ENCODE data around the gene SDC1.
A peak's percentile ranks its signal among the peaks of the same experiment; 100 is the strongest.

The SDC1 gene

GRCh38 chr2:20185176-20186022, 39.5 kb downstream of the SDC1 start:
- no peak for DNase-seq (ENCODE audit: low read depth)
- Histone ChIP-seq H3K4me3 (ENCODE audit: low read length) (no peak overlapping the region), H3K4me1 (ENCODE audit: control insufficient read depth, insufficient read depth, low read length) (peaks cover 4% of the 10 kb centered on the region), H3K27me3 (replicated peaks; ENCODE audit: control insufficient read depth, insufficient read depth, low read length) (no peaks in the 10 kb centered on the region), H3K9ac (ENCODE audit: low read length) (no peak overlapping the region), H3K9me3 (ENCODE audit: control insufficient read depth, low read length) (no peaks in the 10 kb centered on the region), H3K36me3 (ENCODE audit: control insufficient read depth, insufficient read depth, low read length, severe bottlenecking) (no peaks in the 10 kb centered on the region)

DNA sequence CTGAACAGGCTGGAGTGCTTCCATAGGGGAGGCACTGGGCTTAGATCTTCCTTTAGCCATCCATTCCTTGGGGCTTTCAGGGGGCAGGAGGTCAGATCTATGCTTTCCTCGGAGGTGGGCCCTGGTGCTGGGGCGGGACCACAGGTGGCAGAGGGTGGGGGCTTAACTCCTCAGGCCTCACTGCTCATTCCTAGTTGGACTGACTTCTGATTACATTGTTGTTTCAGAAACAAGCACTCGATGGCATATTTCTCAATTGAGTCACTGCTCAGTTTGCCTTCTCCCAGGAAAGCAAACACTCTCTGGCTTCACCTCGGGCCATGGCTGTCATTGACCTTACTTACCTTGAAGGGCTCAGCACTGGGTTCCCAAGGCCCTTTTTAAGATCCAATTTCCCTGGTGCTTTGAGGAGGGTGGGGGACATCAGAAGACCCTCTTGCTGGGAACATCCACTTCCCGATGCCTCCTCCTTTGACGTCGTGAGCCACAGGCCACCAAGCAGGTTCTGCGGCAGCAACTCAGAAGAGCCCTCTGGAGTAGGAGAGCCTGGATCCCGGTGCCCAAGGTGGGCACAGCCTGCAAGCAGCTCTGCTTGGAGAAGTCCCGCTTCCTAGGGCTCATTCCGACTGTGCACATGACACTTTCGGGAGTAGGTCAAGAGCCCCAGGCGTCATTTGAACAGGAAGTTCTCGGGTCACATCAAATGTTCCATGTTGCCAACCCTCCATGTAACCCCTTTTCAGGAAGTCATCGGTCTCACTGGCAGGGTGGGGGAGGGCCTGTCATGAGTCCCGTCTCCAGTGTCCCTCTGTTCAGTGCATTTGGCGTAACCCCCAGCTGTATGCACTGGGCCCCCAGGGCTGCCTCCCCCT, 40.6 kb downstream of the SDC1 start:
- H3K4me3 ChIP-seq (ENCODE audit: low read length) = no peak overlapping the region
- H3K27me3 ChIP-seq (replicated peaks; ENCODE audit: control insufficient read depth, insufficient read depth, low read length) = no peaks in the 10 kb centered on the region
- H3K4me1 ChIP-seq (ENCODE audit: control insufficient read depth, insufficient read depth, low read length) = peaks cover 4% of the 10 kb centered on the region
- H3K9ac ChIP-seq (ENCODE audit: low read length) = no peak overlapping the region
- no peaks in the 10 kb centered on the region for H3K9me3 ChIP-seq (ENCODE audit: control insufficient read depth, low read length)
- H3K36me3 ChIP-seq (ENCODE audit: control insufficient read depth, insufficient read depth, low read length, severe bottlenecking) = no peaks in the 10 kb centered on the region
- DNase-seq (ENCODE audit: low read depth) = peak; percentile 69

DNA sequence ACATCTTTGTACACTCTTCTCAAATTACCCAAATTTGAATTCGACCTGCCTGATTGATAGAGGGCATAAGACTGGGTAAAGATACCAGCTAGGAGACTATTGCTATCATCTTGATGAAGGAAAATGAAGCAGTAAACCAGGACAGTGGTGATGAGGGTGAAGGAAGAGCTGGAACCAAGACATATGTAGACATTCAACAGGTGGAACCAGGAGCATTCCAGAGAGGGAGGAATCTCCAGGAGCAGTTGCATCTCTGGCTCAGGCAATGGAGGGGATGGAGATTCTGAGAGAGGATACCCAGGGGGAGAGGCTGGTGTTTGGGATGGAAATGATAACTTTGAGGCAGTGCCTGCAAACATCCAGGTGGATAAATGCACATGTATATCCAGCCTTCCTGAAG, 41.6 kb downstream of the SDC1 start:
- Histone ChIP-seq H3K9me3 (ENCODE audit: control insufficient read depth, low read length) (no peaks in the 10 kb centered on the region), H3K9ac (ENCODE audit: low read length) (no peak overlapping the region), H3K4me3 (ENCODE audit: low read length) (no peak overlapping the region), H3K27me3 (replicated peaks; ENCODE audit: control insufficient read depth, insufficient read depth, low read length) (no peaks in the 10 kb centered on the region), H3K4me1 (ENCODE audit: control insufficient read depth, insufficient read depth, low read length) (peaks cover 4% of the 10 kb centered on the region), H3K36me3 (ENCODE audit: control insufficient read depth, insufficient read depth, low read length, severe bottlenecking) (no peaks in the 10 kb centered on the region)
- no peak for DNase-seq (ENCODE audit: low read depth)

- H3K4me1 ChIP-seq (ENCODE audit: control insufficient read depth, insufficient read depth, low read length) = peaks cover 4% of the 10 kb centered on the region
- H3K27me3 ChIP-seq (replicated peaks; ENCODE audit: control insufficient read depth, insufficient read depth, low read length) = no peaks in the 10 kb centered on the region
- H3K9ac ChIP-seq (ENCODE audit: low read length) = no peak overlapping the region
- H3K36me3 ChIP-seq (ENCODE audit: control insufficient read depth, insufficient read depth, low read length, severe bottlenecking) = no peaks in the 10 kb centered on the region
- H3K9me3 ChIP-seq (ENCODE audit: control insufficient read depth, low read length) = no peaks in the 10 kb centered on the region
- no peak for DNase-seq (ENCODE audit: low read depth)
- H3K4me3 ChIP-seq (ENCODE audit: low read length) = no peak overlapping the region
These were observed 42.5 kb downstream of the SDC1 start for GRCh38 chr2:20182241-20182931.

DNA sequence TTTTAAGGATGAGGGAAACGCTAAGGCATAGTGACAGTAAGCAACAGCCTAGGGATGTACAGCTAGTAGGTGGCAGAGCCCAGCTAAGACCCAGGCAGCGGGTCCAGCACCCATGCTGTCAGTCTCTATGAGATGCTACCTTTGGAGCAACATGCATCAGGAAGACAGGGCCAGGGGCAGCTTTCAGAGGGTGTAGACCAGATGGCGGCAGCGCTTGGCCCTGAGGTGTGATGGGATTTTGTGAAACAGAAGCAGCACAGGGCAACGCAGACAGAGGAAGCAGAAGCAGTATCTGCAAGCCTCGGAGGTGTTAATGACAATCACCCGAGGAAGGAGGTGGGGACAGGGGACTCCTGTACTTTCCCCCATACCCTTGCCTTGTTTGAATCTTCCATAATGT, 43.2 kb downstream of the SDC1 start:
- no peaks in the 10 kb centered on the region for H3K27me3 ChIP-seq (replicated peaks; ENCODE audit: control insufficient read depth, insufficient read depth, low read length)
- DNase-seq (ENCODE audit: low read depth) = no peak
- H3K4me1 ChIP-seq (ENCODE audit: control insufficient read depth, insufficient read depth, low read length) = peaks cover 4% of the 10 kb centered on the region
- no peak overlapping the region for H3K9ac ChIP-seq (ENCODE audit: low read length)
- no peaks in the 10 kb centered on the region for H3K9me3 ChIP-seq (ENCODE audit: control insufficient read depth, low read length)
- no peaks in the 10 kb centered on the region for H3K36me3 ChIP-seq (ENCODE audit: control insufficient read depth, insufficient read depth, low read length, severe bottlenecking)
- no peak overlapping the region for H3K4me3 ChIP-seq (ENCODE audit: low read length)

- DNase-seq (ENCODE audit: low read depth) = no peak
- H3K27me3 ChIP-seq (replicated peaks; ENCODE audit: control insufficient read depth, insufficient read depth, low read length) = no peaks in the 10 kb centered on the region
These were observed 44.0 kb downstream of the SDC1 start for GRCh38 chr2:20180676-20181648.

DNA sequence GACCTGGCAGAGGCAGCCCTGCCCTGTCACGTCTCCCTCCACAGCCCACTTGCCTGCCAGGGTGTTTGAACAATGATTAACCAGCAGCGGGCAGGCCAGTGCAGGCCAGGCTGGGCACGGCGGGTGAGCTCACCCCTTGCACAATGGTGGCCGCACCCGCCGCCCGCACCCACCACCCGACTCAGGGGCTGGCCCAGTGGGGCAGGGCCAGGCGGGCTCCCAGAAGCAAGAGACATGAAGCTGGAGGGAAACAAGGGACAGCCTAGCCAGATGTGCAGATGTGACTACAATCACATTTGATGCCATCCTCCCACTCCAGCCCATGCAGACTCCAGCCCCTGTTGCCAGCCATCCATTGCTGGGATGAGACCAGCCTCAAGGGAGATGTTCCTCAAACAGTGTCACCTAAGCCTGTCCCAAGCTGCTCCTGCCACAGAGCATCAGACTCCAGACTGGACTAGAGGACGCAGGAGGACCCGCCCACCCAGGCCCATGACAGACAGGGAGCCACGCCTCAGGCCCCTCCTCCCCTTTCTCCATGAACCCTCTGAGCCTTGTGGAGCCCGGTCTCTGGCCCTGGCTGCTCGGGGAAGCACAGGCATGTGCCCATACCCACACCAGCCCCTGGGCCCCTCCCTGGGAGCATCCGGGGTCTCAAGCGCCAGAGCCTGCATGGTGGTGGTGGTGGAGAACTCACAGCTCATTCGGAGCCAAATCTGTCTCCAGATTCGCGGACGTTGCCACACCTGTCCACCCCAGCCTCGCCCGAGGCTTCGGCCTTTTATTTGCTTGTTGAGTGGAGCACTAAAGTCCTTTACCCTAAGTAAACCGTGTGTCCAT, 45.0 kb downstream of the SDC1 start:
- no peak overlapping the region for H3K9ac ChIP-seq (ENCODE audit: low read length)
- peaks cover 4% of the 10 kb centered on the region for H3K4me1 ChIP-seq (ENCODE audit: control insufficient read depth, insufficient read depth, low read length)
- DNase-seq (ENCODE audit: low read depth) = no peak
- H3K9me3 ChIP-seq (ENCODE audit: control insufficient read depth, low read length) = no peaks in the 10 kb centered on the region
- H3K27me3 ChIP-seq (replicated peaks; ENCODE audit: control insufficient read depth, insufficient read depth, low read length) = no peaks in the 10 kb centered on the region
- no peak overlapping the region for H3K4me3 ChIP-seq (ENCODE audit: low read length)
- H3K36me3 ChIP-seq (ENCODE audit: control insufficient read depth, insufficient read depth, low read length, severe bottlenecking) = no peaks in the 10 kb centered on the region

More at GRCh38 chr2:20180676-20181648, 44.0 kb downstream of the SDC1 start:
- H3K4me1 ChIP-seq (ENCODE audit: control insufficient read depth, insufficient read depth, low read length) = peaks cover 4% of the 10 kb centered on the region
- no peak overlapping the region for H3K4me3 ChIP-seq (ENCODE audit: low read length)
- H3K36me3 ChIP-seq (ENCODE audit: control insufficient read depth, insufficient read depth, low read length, severe bottlenecking) = no peaks in the 10 kb centered on the region
- H3K9ac ChIP-seq (ENCODE audit: low read length) = no peak overlapping the region
- H3K9me3 ChIP-seq (ENCODE audit: control insufficient read depth, low read length) = no peaks in the 10 kb centered on the region

GRCh38 chr2:20179466-20179754, 45.5 kb downstream of the SDC1 start:
- no peak overlapping the region for H3K9ac ChIP-seq (ENCODE audit: low read length)
- DNase-seq (ENCODE audit: low read depth) = no peak
- no peaks in the 10 kb centered on the region for H3K36me3 ChIP-seq (ENCODE audit: control insufficient read depth, insufficient read depth, low read length, severe bottlenecking)
- peaks cover 4% of the 10 kb centered on the region for H3K4me1 ChIP-seq (ENCODE audit: control insufficient read depth, insufficient read depth, low read length)
- no peaks in the 10 kb centered on the region for H3K27me3 ChIP-seq (replicated peaks; ENCODE audit: control insufficient read depth, insufficient read depth, low read length)
- H3K4me3 ChIP-seq (ENCODE audit: low read length) = no peak overlapping the region
- H3K9me3 ChIP-seq (ENCODE audit: control insufficient read depth, low read length) = no peaks in the 10 kb centered on the region

DNA sequence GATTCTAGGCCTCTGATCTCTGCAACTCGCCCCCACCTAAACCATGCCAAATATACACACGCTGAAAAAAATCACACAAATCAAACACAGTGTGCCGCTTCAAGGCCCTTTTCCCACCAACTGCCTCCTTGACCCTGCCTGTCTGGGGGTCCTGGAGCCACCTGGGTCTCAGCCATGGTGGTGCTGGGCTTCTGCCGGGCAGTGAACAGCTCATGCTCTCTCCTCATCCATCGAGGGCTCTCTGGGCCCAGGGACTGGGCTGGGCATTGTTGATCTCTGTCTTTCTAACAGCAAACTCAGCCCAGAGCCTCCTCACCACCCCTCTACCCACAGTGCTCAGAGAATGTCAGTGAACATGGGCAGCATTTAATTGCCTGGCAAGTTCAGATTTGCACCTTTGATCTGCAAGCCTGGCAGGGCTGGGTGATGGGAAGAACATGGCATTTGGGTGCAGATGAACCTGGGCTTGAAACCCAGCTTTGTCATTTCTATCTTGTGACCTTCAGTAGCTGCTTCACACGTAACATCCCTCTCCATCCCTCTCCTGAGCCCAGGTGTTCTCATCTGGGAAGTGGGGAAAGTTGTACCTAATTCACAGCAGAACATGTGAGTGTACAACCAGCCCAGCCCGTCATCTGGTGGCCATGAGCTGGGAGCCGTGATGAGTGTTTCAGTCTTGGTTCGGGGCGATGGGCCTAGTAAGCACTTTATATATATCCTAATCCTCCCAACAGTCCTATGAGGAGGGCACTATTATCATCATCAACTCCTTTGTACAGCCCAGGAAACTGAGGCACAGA, 46.1 kb downstream of the SDC1 start:
- Histone ChIP-seq H3K9me3 (ENCODE audit: control insufficient read depth, low read length) (no peaks in the 10 kb centered on the region), H3K4me1 (ENCODE audit: control insufficient read depth, insufficient read depth, low read length) (peaks cover 2% of the 10 kb centered on the region), H3K27me3 (replicated peaks; ENCODE audit: control insufficient read depth, insufficient read depth, low read length) (no peaks in the 10 kb centered on the region), H3K9ac (ENCODE audit: low read length) (no peak overlapping the region), H3K4me3 (ENCODE audit: low read length) (no peak overlapping the region), H3K36me3 (ENCODE audit: control insufficient read depth, insufficient read depth, low read length, severe bottlenecking) (no peaks in the 10 kb centered on the region)
- no peak for DNase-seq (ENCODE audit: low read depth)
